CD4-positive, alpha-beta T cell treated with Interleukin-2 at 100 ng/mL for 4 hours (primary cell): ENCODE measurements around the gene ALB.

ENCODE experiments used
- DNase-seq: peaks from one replicate; pipeline ENCODE4 v3.0.0-alpha.2; 2020; ENCODE audit warnings: low spot score

ALB gene

GRCh38 chr4:73431813-73432168 is 27.7 kb downstream of the ALB start:
- DNase-seq: no peak

- no peak for DNase-seq
Measured at GRCh38 chr4:73432169-73433000, 28.3 kb downstream of the ALB start.

- no peak for DNase-seq
Measured at GRCh38 chr4:73433140-73433539, 29.1 kb downstream of the ALB start.

DNA sequence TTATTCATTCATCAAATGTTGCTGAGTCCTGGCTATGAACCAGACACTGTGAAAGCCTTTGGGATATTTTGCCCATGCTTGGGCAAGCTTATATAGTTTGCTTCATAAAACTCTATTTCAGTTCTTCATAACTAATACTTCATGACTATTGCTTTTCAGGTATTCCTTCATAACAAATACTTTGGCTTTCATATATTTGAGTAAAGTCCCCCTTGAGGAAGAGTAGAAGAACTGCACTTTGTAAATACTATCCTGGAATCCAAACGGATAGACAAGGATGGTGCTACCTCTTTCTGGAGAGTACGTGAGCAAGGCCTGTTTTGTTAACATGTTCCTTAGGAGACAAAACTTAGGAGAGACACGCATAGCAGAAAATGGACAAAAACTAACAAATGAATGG is 30.2 kb downstream of the ALB start:
- no peak for DNase-seq

GRCh38 chr4:73435984-73436383 is 31.9 kb downstream of the ALB start, which contains the start of gene AFP:
Gene AFP (plus strand): TSS chr4:73436221. CDS start chr4:73436263, 42 bp downstream.
- DNase-seq: no peak

DNA sequence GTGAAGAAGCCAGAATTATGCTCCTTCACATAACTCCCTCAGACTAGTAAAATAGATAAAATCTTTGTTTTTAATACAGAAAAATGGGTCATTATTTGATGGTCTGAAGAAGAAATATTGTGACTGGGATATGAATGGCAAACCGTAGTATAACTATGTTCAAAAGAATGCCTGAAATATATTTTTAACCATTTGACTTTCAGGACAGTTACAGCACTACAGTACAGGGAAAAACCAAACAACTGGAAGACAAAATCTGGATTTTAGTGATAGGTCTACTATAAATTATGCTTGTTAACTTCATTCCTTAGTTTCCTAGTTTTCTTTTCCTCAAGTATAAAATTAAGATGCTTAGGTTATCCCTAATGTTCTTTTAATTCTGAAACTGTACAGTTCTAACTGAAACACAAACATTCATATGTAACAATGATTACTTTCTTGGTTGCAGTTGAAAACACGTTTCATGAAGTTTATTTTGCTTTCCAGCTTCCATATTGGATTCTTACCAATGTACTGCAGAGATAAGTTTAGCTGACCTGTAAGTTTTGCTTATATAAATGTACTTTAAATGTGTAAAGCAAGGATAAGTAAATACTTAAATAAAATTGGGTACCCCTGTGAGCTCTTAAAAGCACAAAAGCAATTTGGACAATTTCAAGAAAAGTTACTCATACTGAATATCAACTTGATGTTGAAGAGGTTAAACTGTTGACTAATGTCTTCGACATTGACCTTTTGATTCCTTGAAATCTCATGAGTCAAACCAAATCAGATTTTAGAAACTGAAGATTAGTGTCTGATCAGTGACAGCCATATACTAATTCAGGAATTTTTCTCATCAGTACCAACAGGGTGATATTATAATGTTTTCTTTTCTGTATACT is 32.8 kb downstream of the ALB start:
- DNase-seq: no peak

GRCh38 chr4:73437558-73437956 is 33.5 kb downstream of the ALB start:
- no peak for DNase-seq

DNA sequence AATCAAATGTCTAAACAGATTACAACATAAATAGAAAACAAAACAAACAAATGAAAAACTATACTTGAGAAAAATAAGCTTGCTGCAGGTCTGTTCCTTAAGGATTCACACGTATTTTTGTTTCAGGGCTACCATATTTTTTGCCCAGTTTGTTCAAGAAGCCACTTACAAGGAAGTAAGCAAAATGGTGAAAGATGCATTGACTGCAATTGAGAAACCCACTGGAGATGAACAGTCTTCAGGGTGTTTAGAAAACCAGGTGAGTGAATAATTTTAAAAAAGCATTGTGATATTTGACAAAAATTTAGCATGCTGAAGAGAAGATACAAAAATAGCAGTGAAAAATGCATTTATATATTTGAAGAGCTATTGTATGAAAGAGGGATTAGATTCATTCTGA is 34.0 kb downstream of the ALB start:
- DNase-seq: no peak

DNA sequence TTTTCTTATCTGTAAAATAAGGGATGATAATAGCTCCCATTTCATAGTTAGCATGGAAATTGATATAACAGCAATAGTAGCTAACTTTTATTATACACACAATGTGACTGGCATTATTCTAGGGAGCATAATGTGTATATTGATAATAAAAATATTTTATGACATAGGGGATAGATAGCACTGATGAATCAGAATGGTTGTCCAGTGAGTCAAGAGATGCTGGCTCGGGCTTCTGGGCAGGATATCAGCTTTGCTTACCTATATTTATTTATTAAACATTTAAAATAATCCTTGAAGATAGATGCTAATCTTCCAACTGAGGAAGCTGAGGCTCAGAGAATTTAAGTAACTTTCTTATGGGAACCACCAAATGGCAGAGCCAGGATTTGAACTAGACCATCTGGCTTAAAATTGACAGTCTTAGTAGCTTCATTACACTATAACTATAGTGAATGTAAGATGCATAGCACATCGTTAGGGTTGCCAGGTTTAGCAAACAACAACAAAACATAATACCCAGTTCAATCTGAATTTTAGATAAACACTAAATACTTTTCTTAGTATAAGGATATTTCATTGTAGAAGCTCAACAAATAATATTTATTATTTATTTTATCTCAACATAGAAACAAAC is 34.6 kb downstream of the ALB start:
- DNase-seq: no peak

- DNase-seq: no peak
Measured at GRCh38 chr4:73439445-73439844, 35.4 kb downstream of the ALB start.

DNA sequence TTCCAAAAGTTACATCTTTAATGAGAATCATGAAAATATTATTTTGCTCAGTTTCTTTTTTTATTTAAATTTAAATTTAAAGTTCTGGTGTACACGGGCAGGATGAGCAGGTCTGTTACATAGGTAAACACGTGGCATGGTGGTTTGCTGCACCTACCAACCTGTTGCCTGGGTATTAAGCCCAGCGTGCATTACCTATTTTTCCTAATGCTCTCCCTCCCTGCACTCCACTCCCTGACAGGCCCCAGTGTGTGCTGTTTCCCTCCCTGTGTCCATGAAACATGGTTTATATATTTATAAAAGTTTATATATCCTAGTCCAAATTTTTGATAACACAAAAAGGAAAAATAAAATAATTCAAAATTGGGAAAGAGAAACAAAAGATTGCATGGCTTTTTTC is 35.9 kb downstream of the ALB start:
- no peak for DNase-seq

GRCh38 chr4:73440653-73441052 is 36.6 kb downstream of the ALB start:
- no peak for DNase-seq

- DNase-seq: no peak
Measured at GRCh38 chr4:73442275-73442674, 38.2 kb downstream of the ALB start.

DNA sequence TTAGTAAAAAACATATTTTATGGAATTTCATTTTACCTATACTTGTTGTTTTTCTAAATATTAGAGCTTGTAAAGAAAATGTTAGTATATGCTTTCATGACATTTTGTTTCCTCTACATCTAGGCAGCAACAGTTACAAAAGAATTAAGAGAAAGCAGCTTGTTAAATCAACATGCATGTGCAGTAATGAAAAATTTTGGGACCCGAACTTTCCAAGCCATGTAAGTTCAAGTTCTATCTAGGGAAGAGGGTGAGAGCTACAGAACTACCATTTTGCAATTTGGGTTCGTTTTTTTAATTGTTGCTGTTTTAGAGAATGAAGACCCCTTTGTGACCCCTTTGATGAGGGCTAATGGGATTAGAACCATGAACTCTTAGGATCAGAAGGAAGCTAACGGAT is 39.1 kb downstream of the ALB start:
- DNase-seq: no peak

- DNase-seq: no peak
Measured at GRCh38 chr4:73445383-73446335, 41.6 kb downstream of the ALB start.

GRCh38 chr4:73446336-73446938 is 42.4 kb downstream of the ALB start:
- peak; percentile 22 for DNase-seq

DNA sequence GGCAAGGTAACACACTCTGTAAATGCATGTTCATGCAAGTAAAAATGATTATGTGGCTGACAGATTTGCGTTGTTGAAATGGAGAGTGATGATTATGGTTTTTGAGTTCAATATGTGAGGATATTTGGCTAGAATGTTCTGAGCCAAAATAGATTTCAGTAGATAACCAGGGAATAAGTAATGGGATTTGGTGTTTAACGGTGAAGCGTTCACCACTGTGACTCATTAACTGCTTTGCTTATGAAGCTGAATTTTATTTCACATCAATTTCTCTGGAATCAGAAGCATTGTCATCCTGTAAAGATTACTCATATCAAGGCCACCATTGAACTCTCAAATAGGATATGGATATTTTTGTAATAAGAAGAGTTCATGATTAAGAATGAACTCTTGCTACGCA is 43.6 kb downstream of the ALB start:
- no peak for DNase-seq

DNA sequence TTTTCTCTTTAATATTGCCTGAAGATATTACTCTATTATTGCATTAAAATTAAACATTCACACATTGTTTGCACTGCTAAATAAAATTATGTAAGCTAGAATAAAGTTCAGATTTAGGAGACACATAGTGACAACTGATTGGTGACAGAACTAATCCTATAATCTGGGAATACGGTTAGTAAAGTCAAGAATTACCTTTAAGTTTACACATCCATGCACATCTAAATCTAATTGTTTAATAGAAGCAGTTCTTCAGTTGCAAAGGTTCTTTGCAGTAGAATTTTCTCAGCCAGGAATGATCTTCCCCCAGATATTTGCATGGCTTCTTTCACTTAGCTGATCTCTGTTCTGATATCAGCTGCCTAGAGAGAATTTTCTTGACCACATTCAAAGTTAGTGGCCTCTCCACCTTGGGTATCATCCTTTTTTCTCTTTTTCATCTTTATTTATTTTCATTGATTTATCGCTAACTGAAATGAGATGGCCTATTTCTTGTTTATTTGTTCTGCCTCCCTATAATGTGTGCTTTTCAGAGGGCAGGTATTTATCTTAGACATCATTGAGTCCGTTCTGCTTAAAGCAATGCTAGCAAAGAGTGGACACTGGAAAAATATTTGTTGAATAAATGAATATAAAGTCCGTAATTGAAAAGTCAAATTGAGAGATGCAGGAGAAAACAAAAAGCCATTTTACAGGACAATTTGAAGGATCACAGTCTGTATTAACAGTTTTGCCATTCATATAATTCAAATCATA is 44.5 kb downstream of the ALB start:
- DNase-seq: no peak

DNA sequence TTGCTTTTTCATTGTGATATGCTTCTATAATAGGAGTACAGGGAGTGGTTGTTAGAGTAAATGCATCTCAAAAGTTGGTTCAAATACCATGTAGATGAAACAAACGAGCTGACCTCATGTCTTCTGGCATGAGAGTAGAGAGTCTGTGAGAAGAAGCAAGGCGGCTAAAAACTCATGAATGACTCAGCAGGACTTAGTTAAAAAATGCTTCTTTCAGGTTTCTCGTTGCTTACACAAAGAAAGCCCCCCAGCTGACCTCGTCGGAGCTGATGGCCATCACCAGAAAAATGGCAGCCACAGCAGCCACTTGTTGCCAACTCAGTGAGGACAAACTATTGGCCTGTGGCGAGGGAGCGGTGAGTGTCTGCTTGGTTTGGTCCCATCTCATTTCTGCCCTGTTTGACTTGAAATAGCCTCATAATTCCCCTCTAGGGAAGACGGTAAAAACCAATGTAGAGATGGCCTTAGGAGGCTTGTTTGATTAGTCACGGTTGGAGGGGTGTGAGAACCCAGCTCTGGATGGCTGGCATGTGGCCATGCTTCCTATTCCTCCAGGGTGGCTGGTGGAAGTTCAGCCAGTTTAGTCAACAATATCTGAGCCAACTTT is 46.4 kb downstream of the ALB start:
- DNase-seq: no peak

GRCh38 chr4:73451404-73451803 is 47.3 kb downstream of the ALB start:
- DNase-seq: no peak
